ENCODE data around the gene CMTM8.
"Not testable (repeated sequence)": the region's sequence is repeated elsewhere in the genome, so short reads cannot be mapped to it uniquely, and the experiment has no call there.

CMTM8 gene

GRCh38 chr3:32226875-32227500 lies 11.5 kb upstream of the CMTM8 start:
- no peak overlapping the region for H3K4me3 ChIP-seq (ENCODE audit: low read depth, low read length)
- TF ChIP-seq CTCF (IDR thresholded peaks at IDR 0.05; ENCODE audit: control insufficient read depth, extremely low read depth, insufficient read depth) = no peak
- DNase-seq (ENCODE audit: low read depth) = no peak

DNA sequence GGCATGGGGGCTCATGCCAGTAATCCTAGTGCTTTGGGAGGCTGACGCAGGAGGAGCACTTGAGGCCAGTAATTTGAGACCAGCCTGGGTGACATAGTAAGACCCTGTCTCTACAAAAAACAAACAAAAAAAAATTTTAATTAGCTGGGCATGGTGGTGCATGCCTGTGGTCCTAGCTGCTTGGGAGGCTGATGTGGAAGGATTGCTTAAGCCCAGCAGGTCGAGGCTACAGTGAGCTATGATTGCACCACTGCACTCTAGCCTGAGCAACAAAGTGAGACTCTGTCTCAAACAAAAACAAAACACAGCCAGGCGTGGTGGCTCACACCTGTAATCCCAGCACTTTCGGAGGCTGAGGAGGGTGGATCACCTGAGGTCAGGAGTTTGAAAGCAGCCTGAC lies 9.7 kb upstream of the CMTM8 start:
- H3K4me3 ChIP-seq (ENCODE audit: low read depth, low read length); DNase-seq (ENCODE audit: low read depth): not testable (repeated sequence)

DNA sequence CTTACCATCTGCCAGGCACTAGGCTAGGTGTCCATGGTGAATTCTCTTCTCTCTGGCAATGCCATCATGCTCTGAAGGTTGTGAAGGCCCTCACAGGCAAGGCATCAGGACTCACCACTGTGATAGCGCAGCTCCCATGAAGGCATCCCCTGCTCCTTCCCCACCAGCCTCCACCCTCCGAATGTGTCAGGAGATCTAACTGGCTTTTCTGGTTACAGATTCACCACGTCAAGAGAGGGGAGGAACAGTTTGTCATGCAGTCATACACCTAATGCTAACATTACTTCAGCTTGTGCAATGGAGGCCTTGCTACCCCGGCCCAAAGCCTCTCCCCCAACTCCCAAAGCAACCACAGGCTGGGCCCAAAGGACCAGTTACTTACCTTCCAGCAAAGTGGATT lies 8.9 kb upstream of the CMTM8 start:
- DNase-seq (ENCODE audit: low read depth) = no peak
- no peak overlapping the region for H3K4me3 ChIP-seq (ENCODE audit: low read depth, low read length)
- TF ChIP-seq CTCF (IDR thresholded peaks at IDR 0.05; ENCODE audit: control insufficient read depth, extremely low read depth, insufficient read depth) = no peak

- TF ChIP-seq CTCF (IDR thresholded peaks at IDR 0.05; ENCODE audit: control insufficient read depth, extremely low read depth, insufficient read depth) = no peak
- no peak overlapping the region for H3K4me3 ChIP-seq (ENCODE audit: low read depth, low read length)
- no peak for DNase-seq (ENCODE audit: low read depth)
Observed at GRCh38 chr3:32236377-32236776, 2.1 kb upstream of the CMTM8 start.

- no peak for TF ChIP-seq CTCF (IDR thresholded peaks at IDR 0.05; ENCODE audit: control insufficient read depth, extremely low read depth, insufficient read depth)
- peak overlapping the region; percentile 47 for H3K4me3 ChIP-seq (ENCODE audit: low read depth, low read length)
Observed at GRCh38 chr3:32237670-32238452, 619 bp upstream of the CMTM8 start.

DNA sequence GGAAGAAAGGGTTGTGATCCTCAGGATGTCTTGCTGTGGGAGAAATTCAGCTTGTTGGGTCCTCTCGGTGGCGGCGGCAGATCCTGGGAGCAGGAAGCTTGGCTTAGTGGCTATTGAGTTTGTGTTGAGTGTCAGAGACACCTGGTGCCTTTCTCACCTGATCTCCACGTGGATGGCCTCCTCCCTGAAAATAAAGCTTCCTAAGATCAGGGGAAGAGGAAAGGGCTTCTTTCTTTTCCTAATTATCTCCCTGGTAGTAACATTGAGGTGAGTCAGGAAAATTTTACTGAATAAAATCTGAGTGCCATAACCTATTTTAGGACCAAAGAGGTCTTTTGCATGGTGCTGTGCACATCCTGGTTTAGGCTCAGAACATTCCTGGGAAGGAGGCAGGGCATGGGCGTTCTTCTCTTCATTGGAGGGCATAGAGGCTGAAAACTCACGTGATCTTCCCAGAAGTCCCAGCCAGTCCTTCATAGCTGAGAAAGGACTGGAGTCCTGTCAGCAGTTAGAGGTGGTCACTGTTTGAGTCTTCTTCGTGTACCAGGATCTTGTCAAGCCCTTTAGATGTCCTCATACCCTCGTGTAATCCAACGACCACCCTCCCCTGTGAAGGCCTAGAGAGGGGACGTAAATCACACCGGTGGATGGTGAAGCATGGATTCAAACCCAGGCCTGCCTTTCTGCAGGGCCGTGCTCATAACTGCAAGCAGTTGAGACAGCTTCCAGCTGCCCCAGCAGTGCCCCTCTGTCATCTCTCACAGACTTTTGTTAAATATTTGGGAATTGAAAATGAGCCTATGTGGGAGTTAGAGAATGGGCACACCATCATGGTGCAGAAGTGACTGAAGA lies 1.1 kb downstream of the CMTM8 start:
- H3K4me3 ChIP-seq (ENCODE audit: low read depth, low read length) = peak overlapping the region; percentile 47
- DNase-seq (ENCODE audit: low read depth) = no peak
- no peak for TF ChIP-seq CTCF (IDR thresholded peaks at IDR 0.05; ENCODE audit: control insufficient read depth, extremely low read depth, insufficient read depth)

More at GRCh38 chr3:32237670-32238452, 619 bp upstream of the CMTM8 start:
- DNase-seq (ENCODE audit: low read depth) = no peak

GRCh38 chr3:32240159-32240545 lies 1.7 kb downstream of the CMTM8 start:
- H3K4me3 ChIP-seq (ENCODE audit: low read depth, low read length) = no peak overlapping the region
- TF ChIP-seq CTCF (IDR thresholded peaks at IDR 0.05; ENCODE audit: control insufficient read depth, extremely low read depth, insufficient read depth) = 0 out of 2 replicates have a peak, but pooled peaks have one; percentile 13
- DNase-seq (ENCODE audit: low read depth) = peak; percentile 91

All from LNCaP clone FGC (cell line).